Lower lobe of right lung (tissue), 2 donors: Measurements from ENCODE around the gene ZMIZ2. TPM values are rescaled to one million over a fixed set of nuclear protein-coding genes. Genes with fewer than 3 reads are reported as not detected.

Source experiments
- ATAC-seq, 2 donors: fragments of 200-7000 bp; cut with Tn5 transposase; one replicate each; pipeline ENCODE4 v1.9.1; 2020 to 2022; ENCODE audit warnings: mild to moderate bottlenecking in 2 of 2, moderate library complexity in 2 of 2
- DNase-seq: peaks from one replicate; pipeline ENCODE4 v3.0.0-alpha.2; 2020
- H3K27ac ChIP-seq: fragments of 200-600 bp; one replicate; pipeline ENCODE4 v1.8.0; 2022
- H3K27me3 ChIP-seq: fragments of 200-600 bp; one replicate; pipeline ENCODE4 v1.8.0; 2022; ENCODE audit warnings: low read depth
- H3K36me3 ChIP-seq: fragments of 200-600 bp; one replicate; pipeline ENCODE4 v1.8.0; 2022; ENCODE audit warnings: mild to moderate bottlenecking
- H3K4me1 ChIP-seq: fragments of 200-600 bp; one replicate; pipeline ENCODE4 v1.8.0; 2022
- H3K4me3 ChIP-seq: fragments of 200-600 bp; one replicate; pipeline ENCODE4 v1.8.0; 2022; ENCODE audit warnings: mild to moderate bottlenecking
- H3K9me3 ChIP-seq: fragments of 200-600 bp; one replicate; pipeline ENCODE4 v1.8.0; 2022
- CTCF ChIP-seq: fragments of 200-600 bp; IDR thresholded peaks from one replicate; pipeline ENCODE4 v1.8.0; 2022; ENCODE audit warnings: antibody characterized with exemption, mild to moderate bottlenecking
- intact Hi-C: fragments of 100-400 bp; cut with DNase I; formaldehyde crosslinking; loops from one replicate; pipeline ENCODE4 v1.11.0; 2022
- total RNA-seq: library from RNA; stranded (reverse); fragmentation: NEBNext Ultra II Directional; extraction: Animal tissue kit (Norgen Biotek cat#: 25700); gene quantifications from one replicate; pipeline ENCODE4 v1.2.1, GENCODE V29; 2021
- donor health status: DM: no; HTN: yes; CAD: no; lungs with severe emphysema.

Gene ZMIZ2
- total RNA-seq, 1 donor from 2014 or later: 97.9 TPM

GRCh38 chr7:44735403-44736165 is 13.1 kb upstream of the ZMIZ2 start:
- Histone ChIP-seq H3K27ac (no peak overlapping the region), H3K4me3 (no peak overlapping the region), H3K27me3 (no peaks in the 10 kb centered on the region), H3K36me3 (no peaks in the 10 kb centered on the region), H3K4me1 (no peaks in the 10 kb centered on the region), H3K9me3 (no peaks in the 10 kb centered on the region)
- DNase-seq (no peak), ATAC-seq (no peak)
- intact Hi-C loops: no loop called here
- TF ChIP-seq CTCF: no peak

GRCh38 chr7:44736896-44737295 is 11.8 kb upstream of the ZMIZ2 start:
- no peaks in the 10 kb centered on the region for H3K36me3 ChIP-seq
- TF ChIP-seq CTCF: no peak
- no peak overlapping the region for H3K27ac ChIP-seq
- no peaks in the 10 kb centered on the region for H3K9me3 ChIP-seq
- DNase-seq (no peak), ATAC-seq (no peak)
- no peak overlapping the region for H3K4me3 ChIP-seq
- no peaks in the 10 kb centered on the region for H3K4me1 ChIP-seq
- H3K27me3 ChIP-seq: no peaks in the 10 kb centered on the region
- intact Hi-C loops: no loop called here

DNA sequence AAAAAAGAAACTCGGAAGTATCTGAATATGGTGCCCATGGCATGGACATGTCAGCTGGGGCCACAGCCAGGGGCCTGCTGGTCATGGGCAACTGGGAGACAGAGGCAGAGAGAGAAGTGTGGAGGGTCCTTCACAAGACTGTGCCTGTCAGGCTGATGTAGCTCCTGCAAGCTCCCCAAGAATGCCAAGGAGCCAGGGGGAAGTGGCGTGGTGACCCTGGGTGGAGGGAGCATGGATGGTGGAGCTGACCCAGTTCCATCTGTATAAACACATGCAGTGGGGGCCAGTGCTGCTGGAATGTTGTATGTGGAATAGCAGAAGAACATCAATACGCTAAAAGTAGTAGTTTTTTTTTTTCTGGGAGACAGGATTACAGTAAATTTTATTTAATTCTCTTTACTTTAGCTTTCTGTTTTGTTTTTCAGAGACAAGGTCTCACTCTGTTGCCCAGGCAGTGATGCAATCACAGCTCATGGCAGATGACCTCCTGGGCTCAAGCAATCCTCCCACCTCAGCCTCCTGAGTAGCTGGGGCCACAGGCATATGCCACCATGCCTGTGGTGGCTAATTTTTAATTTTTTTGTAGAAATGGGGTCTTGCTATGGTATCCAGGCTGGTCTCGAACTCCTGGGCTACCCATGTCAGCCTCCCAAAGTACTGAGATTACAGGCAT is 10.5 kb upstream of the ZMIZ2 start:
- no peak for TF ChIP-seq CTCF
- intact Hi-C loops: no loop called here
- H3K4me3 ChIP-seq: no peak overlapping the region
- ATAC-seq (no peak), DNase-seq (no peak)
- no peaks in the 10 kb centered on the region for H3K27me3 ChIP-seq
- H3K9me3 ChIP-seq: no peaks in the 10 kb centered on the region
- H3K27ac ChIP-seq: no peak overlapping the region
- no peaks in the 10 kb centered on the region for H3K36me3 ChIP-seq
- no peaks in the 10 kb centered on the region for H3K4me1 ChIP-seq

DNA sequence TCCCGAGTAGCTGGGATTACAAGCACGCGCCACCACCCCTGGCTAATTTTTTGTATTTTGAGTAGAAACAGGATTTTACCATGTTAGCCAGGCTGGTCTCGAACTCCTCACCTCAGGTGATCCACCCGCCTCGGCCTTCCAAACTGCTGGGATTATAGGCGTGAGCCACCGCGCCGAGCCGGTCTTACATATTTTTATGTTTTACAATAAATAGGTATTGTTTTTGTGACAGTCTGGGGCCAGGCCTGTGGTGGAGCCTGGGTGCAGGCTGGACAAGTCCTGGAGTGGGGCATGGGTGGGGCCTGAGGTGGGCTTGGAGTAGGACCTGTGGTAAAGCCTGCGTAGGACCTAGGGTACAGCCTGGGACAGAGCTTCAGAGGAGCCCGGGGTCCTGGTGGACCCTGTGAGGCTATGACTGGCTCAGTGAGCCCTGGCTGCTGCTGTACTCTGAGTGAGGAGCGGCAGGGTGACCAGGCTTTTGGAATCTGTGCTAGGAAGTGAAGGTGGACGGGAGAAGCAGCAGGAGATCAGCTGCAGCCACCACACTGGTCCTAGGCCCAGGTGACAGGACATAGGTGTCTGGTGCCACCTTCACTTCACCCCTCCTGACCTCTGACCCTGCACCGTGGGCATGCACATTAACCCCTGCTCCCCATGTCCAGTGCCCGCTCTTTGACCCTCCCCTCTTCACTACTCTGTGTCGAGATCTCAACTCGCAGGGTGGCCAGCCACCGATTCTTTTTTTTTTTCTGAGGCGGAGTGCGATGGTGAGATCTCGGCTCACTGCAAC is 9.6 kb upstream of the ZMIZ2 start:
- no peak for TF ChIP-seq CTCF
- Histone ChIP-seq H3K4me1 (no peaks in the 10 kb centered on the region), H3K36me3 (no peaks in the 10 kb centered on the region), H3K27ac (no peak overlapping the region), H3K9me3 (no peaks in the 10 kb centered on the region), H3K4me3 (no peak overlapping the region), H3K27me3 (no peaks in the 10 kb centered on the region)
- no peak for DNase-seq
- intact Hi-C loops: no loop called here
- ATAC-seq: no peak

DNA sequence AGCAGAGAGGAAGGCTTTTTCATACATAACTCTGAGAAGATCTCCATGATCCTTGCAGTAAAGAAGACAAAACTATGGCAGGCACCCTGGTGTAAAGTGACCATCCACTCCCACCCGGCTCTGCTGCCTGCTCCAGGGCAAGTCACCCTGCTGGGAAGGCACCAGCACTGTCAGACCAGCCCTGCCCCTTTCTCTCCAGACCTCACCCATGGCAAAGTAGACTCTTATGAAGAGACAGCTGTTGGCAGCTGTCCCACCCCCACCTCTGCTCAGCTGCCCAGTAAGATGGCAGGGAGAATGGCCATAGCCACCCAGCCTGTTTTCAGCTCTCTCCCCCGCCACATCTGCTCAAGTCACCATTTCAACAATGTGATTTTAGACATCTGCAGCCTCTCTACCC is 8.6 kb upstream of the ZMIZ2 start:
- Histone ChIP-seq H3K9me3 (no peaks in the 10 kb centered on the region), H3K36me3 (no peaks in the 10 kb centered on the region), H3K27me3 (no peaks in the 10 kb centered on the region), H3K4me3 (no peak overlapping the region), H3K4me1 (no peaks in the 10 kb centered on the region), H3K27ac (no peak overlapping the region)
- ATAC-seq: no peak
- DNase-seq: no peak
- intact Hi-C loops: no loop called here
- no peak for TF ChIP-seq CTCF
